Measurements from ENCODE around the gene EIF3B. TPM values are rescaled to one million over a fixed set of nuclear protein-coding genes. Genes with fewer than 3 reads are reported as not detected.
A peak's percentile ranks its signal among the peaks of the same experiment; 100 is the strongest.
"Not testable (repeated sequence)": the region's sequence is repeated elsewhere in the genome, so short reads cannot be mapped to it uniquely, and the experiment has no call there.

EIF3B gene
- total and polyA plus RNA-seq, 3 experiments from 2014 or later, result 129 to 293 (median 284) TPM

DNA sequence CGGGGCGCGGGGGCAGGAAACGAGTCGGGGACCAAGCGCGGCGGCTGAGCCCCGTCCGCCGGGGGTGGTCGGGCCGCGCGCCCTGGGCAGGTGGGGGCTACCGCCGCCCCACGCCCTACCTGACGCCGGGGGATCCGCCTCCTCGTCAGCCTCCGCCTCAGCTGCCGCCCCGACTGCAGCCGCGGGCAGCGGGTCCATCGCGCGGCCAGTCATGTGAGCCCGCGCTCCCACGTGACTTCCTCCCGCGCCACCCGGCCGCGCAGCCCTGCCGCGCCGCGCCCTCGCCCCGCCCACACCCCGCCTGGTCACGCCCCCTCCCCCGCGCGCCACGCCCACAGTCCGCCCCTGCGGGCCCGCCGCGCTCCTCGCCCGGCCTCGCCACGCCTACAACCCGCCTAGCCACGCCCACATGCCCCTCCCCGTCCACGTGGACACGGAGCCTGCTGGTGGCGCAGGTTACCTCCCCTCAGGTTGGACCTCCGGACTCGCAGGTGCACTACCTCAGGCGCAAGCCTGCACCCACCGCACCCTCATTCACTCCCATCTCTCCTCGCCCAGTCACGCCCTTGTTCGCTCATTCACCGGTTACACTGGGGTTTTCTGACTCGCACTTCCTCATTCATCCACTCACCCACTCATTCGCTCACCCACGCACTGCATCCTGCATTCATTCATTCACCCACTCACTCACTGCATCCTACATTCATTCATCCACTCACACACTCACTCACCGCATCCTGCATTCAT, 40.2 kb upstream of the EIF3B start, which contains the start of gene SNX8:
Gene SNX8 (minus strand): TSS at position 233 of the 747 bp plus-strand sequence. CDS start 20 bp downstream, at position 213.
- Histone ChIP-seq H3K36me3 (ENCODE audit: insufficient read depth, low read length) (no peaks in the 10 kb centered on the region), H3K27ac (ENCODE audit: low read depth, low read length) (peak within 1 kb of the TSS; percentile 73), H3K4me1 (ENCODE audit: insufficient read depth, low read length) (peaks cover 4% of the 10 kb centered on the region), H3K4me3 (ENCODE audit: low read length) (peak within 1 kb of the TSS; percentile 67), H3K9me3 (ENCODE audit: low read length) (no peaks in the 10 kb centered on the region), H3K27me3 (ENCODE audit: insufficient read depth, low read length, poor library complexity, severe bottlenecking) (no peaks in the 10 kb centered on the region)
- H3K4me3 Mint-ChIP-seq, result peak within 1 kb of the TSS in 6 of 7 donors; percentile 85 to 93 (median 92)
- no peaks in the 10 kb centered on the region for H3K27me3 Mint-ChIP-seq
- no peaks in the 10 kb centered on the region for H3K9me3 Mint-ChIP-seq
- H3K36me3 Mint-ChIP-seq, result peaks cover 0 to 2% (median 0%) of the 10 kb centered on the region in 3 donors
- peaks cover 9 to 15% (median 14%) of the 10 kb centered on the region in 3 donors for H3K4me1 Mint-ChIP-seq
- ChIA-PET CTCF (no interaction called here), POLR2A (interaction anchor here (0.9 to 1.0 kb wide), 2 partner anchors 39 to 73 kb away, joined by 3 read pairs; partner anchors contain the start of genes MRM2 and NUDT1)
- H3K27ac Mint-ChIP-seq, result peak within 1 kb of the TSS in 7 of 8 donors; percentile 70 to 93 (median 88)
- peak; percentile 91 to 96 (median 95) for DNase-seq

DNA sequence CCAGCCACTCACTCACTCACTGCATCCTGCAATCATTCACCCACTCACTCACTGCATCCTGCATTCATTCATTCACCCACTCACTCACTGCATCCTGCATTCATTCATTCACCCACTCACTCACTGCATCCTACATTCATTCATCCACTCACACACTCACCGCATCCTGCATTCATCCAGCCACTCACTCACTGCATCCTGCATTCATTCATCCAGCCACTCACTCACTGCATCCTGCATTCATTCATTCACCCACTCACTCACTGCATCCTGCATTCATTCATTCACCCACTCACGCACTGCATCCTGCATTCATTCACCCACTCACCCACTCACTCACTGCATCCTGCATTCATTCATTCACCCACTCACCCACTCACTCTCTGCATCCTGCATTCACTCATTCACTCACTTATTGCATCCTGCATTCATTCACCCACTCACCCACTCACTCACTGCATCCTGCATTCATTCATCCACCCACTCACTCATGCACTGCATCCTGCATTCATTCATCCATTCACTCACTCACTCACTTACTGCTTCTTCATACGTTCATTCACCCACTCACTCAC, 39.6 kb upstream of the EIF3B start:
- CTCF ChIA-PET; H3K9me3 ChIP-seq (ENCODE audit: low read length); POLR2A ChIA-PET; H3K4me3 Mint-ChIP-seq; H3K27me3 Mint-ChIP-seq; H3K27me3 ChIP-seq (ENCODE audit: insufficient read depth, low read length, poor library complexity, severe bottlenecking); H3K36me3 Mint-ChIP-seq; H3K36me3 ChIP-seq (ENCODE audit: insufficient read depth, low read length); H3K27ac Mint-ChIP-seq; H3K4me1 ChIP-seq (ENCODE audit: insufficient read depth, low read length); H3K9me3 Mint-ChIP-seq; H3K27ac ChIP-seq (ENCODE audit: low read depth, low read length); DNase-seq: not testable (repeated sequence)
- H3K4me3 ChIP-seq (ENCODE audit: low read length), result peak overlapping the region; percentile 49
- peaks cover 9 to 15% (median 14%) of the 10 kb centered on the region in 3 donors for H3K4me1 Mint-ChIP-seq

GRCh38 chr7:2315787-2316186, 38.8 kb upstream of the EIF3B start:
- ChIA-PET CTCF (no interaction called here), POLR2A (no interaction called here)
- no peaks in the 10 kb centered on the region for H3K27me3 Mint-ChIP-seq

GRCh38 chr7:2316578-2316977, 38.0 kb upstream of the EIF3B start:
- H3K9me3 ChIP-seq (ENCODE audit: low read length), result no peaks in the 10 kb centered on the region

More at GRCh38 chr7:2315787-2316186, 38.8 kb upstream of the EIF3B start:
- no peak overlapping the region for H3K27ac Mint-ChIP-seq
- H3K4me1 Mint-ChIP-seq, result peaks cover 9 to 15% (median 14%) of the 10 kb centered on the region in 3 donors
- no peaks in the 10 kb centered on the region for H3K36me3 ChIP-seq (ENCODE audit: insufficient read depth, low read length)
- H3K27me3 ChIP-seq (ENCODE audit: insufficient read depth, low read length, poor library complexity, severe bottlenecking), result no peaks in the 10 kb centered on the region
- H3K36me3 Mint-ChIP-seq, result peaks cover 0 to 2% (median 0%) of the 10 kb centered on the region in 3 donors
- H3K9me3 ChIP-seq (ENCODE audit: low read length), result no peaks in the 10 kb centered on the region
- no peak overlapping the region for H3K27ac ChIP-seq (ENCODE audit: low read depth, low read length)
- H3K9me3 Mint-ChIP-seq, result no peaks in the 10 kb centered on the region
- H3K4me1 ChIP-seq (ENCODE audit: insufficient read depth, low read length), result peaks cover 4% of the 10 kb centered on the region
- H3K4me3 ChIP-seq (ENCODE audit: low read length), result no peak overlapping the region
- DNase-seq, result no peak
- H3K4me3 Mint-ChIP-seq, result no peak overlapping the region

DNA sequence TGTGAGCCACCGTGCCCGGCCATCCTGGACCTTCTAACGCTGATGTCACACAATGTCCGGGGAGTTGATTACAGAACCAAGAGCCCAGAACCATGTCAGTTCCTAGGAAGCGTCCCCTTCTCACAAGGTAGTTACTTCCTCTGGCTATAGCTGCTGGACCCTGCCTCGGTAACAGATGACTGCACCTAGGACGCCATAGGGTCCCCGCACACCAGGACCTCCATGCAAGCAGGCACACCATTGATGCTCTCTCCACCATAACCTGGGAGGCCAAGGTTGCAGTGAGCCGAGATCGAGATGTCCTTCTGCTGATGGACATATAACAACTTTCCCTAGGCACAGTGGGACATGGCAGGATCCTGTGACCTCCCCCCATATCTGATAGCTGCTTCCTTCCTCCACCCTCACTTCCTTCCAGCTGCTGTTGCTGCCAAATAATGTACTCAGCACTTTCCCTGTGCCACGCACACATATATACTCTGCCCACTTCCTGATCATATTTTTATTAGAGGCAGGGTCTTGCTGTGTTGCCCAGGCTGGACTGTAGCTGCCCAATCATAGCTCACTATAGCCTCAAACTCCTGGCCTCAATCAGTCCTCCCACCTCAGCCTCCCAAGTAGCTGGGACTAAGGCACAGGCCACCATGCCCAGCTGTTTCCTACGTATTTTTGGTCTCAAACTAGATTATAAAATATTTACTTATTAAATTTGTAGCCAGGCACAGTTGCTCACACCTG, 36.9 kb upstream of the EIF3B start:
- Mint-ChIP-seq H3K27ac (no peak overlapping the region), H3K4me3 (peak overlapping the region in 1 of 7 donors; percentile 11), H3K4me1 (peaks cover 4 to 6% (median 5%) of the 10 kb centered on the region in 3 donors), H3K27me3 (peaks cover 0 to 3% of the 10 kb centered on the region in 2 donors), H3K36me3 (peaks cover 0 to 2% (median 0%) of the 10 kb centered on the region in 3 donors), H3K9me3 (no peaks in the 10 kb centered on the region)
- DNase-seq, result no peak
- H3K27ac ChIP-seq (ENCODE audit: low read depth, low read length), result no peak overlapping the region
- CTCF ChIA-PET, result no interaction called here
- H3K27me3 ChIP-seq (ENCODE audit: insufficient read depth, low read length, poor library complexity, severe bottlenecking), result no peaks in the 10 kb centered on the region
- H3K4me1 ChIP-seq (ENCODE audit: insufficient read depth, low read length), result peaks cover 4% of the 10 kb centered on the region
- no peaks in the 10 kb centered on the region for H3K36me3 ChIP-seq (ENCODE audit: insufficient read depth, low read length)
- POLR2A ChIA-PET, result no interaction called here
- H3K4me3 ChIP-seq (ENCODE audit: low read length), result no peak overlapping the region
- H3K9me3 ChIP-seq (ENCODE audit: low read length), result no peaks in the 10 kb centered on the region

More at GRCh38 chr7:2316578-2316977, 38.0 kb upstream of the EIF3B start:
- Mint-ChIP-seq H3K4me1 (peaks cover 9 to 15% (median 14%) of the 10 kb centered on the region in 3 donors), H3K27me3 (peaks cover 0 to 3% of the 10 kb centered on the region in 2 donors), H3K9me3 (no peaks in the 10 kb centered on the region), H3K27ac (no peak overlapping the region), H3K36me3 (peaks cover 0 to 2% (median 0%) of the 10 kb centered on the region in 3 donors), H3K4me3 (no peak overlapping the region)
- Histone ChIP-seq H3K27ac (ENCODE audit: low read depth, low read length) (no peak overlapping the region), H3K4me1 (ENCODE audit: insufficient read depth, low read length) (peaks cover 4% of the 10 kb centered on the region), H3K27me3 (ENCODE audit: insufficient read depth, low read length, poor library complexity, severe bottlenecking) (no peaks in the 10 kb centered on the region), H3K4me3 (ENCODE audit: low read length) (no peak overlapping the region), H3K36me3 (ENCODE audit: insufficient read depth, low read length) (no peaks in the 10 kb centered on the region)
- POLR2A ChIA-PET, result no interaction called here
- CTCF ChIA-PET, result no interaction called here
- DNase-seq, result no peak

DNA sequence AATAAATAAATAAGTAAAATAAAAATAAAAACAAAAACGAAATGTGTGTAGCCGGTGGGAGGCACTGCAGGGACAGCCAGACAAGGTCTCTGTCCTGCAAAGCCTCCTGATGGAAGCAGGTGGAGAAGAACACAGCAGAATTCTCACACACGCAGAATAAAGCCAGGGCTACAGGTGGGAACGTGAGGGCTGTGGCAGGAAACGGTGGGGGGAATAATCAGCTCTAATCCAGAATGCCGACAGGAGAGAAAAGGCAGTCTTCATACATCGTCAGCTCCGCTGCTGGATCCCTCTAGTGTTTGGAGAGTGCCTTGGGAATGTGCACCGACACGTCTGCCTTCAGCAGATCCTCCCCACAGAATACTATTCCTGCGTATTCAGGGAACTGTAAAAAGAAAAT, 33.6 kb upstream of the EIF3B start:
- Mint-ChIP-seq H3K27ac (no peak overlapping the region), H3K9me3 (no peaks in the 10 kb centered on the region), H3K36me3 (no peaks in the 10 kb centered on the region), H3K4me1 (no peaks in the 10 kb centered on the region), H3K4me3 (no peak overlapping the region), H3K27me3 (peaks cover 0 to 8% of the 10 kb centered on the region in 2 donors)
- DNase-seq, result no peak
- Histone ChIP-seq H3K9me3 (ENCODE audit: low read length) (no peaks in the 10 kb centered on the region), H3K36me3 (ENCODE audit: insufficient read depth, low read length) (no peaks in the 10 kb centered on the region), H3K4me1 (ENCODE audit: insufficient read depth, low read length) (no peaks in the 10 kb centered on the region), H3K27ac (ENCODE audit: low read depth, low read length) (no peak overlapping the region), H3K4me3 (ENCODE audit: low read length) (no peak overlapping the region), H3K27me3 (ENCODE audit: insufficient read depth, low read length, poor library complexity, severe bottlenecking) (no peaks in the 10 kb centered on the region)
- CTCF ChIA-PET, result no interaction called here
- POLR2A ChIA-PET, result no interaction called here

DNA sequence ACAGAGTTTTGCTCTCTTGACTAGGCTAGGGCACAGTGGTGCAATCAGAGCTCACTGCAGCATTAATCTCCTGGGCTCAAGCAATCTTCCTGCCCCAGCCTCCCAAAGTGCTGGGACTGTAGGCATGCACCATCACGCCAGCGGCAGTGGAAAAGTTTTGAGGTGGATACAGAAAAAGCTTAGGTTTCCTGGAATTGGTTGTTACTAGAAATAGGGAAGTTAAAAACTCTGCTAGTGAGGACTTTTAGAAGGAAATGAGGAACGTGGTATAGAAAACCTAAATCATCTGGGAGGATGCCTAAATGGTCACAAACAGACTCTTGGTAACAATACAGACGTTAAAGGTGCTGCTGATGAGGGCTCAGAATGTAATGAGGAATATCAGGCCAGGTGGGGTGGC, 29.5 kb upstream of the EIF3B start:
- ChIA-PET POLR2A (no interaction called here), CTCF (no interaction called here)
- no peaks in the 10 kb centered on the region for H3K27me3 ChIP-seq (ENCODE audit: insufficient read depth, low read length, poor library complexity, severe bottlenecking)
- no peaks in the 10 kb centered on the region for H3K9me3 Mint-ChIP-seq
- H3K4me3 ChIP-seq (ENCODE audit: low read length), result no peak overlapping the region
- no peaks in the 10 kb centered on the region for H3K36me3 ChIP-seq (ENCODE audit: insufficient read depth, low read length)
- H3K27ac ChIP-seq (ENCODE audit: low read depth, low read length), result peak overlapping the region; percentile 43
- no peaks in the 10 kb centered on the region for H3K36me3 Mint-ChIP-seq
- no peak overlapping the region for H3K27ac Mint-ChIP-seq
- peaks cover 0 to 8% of the 10 kb centered on the region in 2 donors for H3K27me3 Mint-ChIP-seq
- no peak for DNase-seq
- no peaks in the 10 kb centered on the region for H3K4me1 Mint-ChIP-seq
- no peaks in the 10 kb centered on the region for H3K4me1 ChIP-seq (ENCODE audit: insufficient read depth, low read length)
- no peaks in the 10 kb centered on the region for H3K9me3 ChIP-seq (ENCODE audit: low read length)
- H3K4me3 Mint-ChIP-seq, result no peak overlapping the region

GRCh38 chr7:2326951-2327350, 27.7 kb upstream of the EIF3B start:
- no peak overlapping the region for H3K27ac Mint-ChIP-seq
- no peaks in the 10 kb centered on the region for H3K27me3 ChIP-seq (ENCODE audit: insufficient read depth, low read length, poor library complexity, severe bottlenecking)
- CTCF ChIA-PET, result no interaction called here

More at GRCh38 chr7:2326951-2327350, 27.7 kb upstream of the EIF3B start:
- H3K36me3 ChIP-seq (ENCODE audit: insufficient read depth, low read length), result no peaks in the 10 kb centered on the region
- Mint-ChIP-seq H3K4me1 (no peaks in the 10 kb centered on the region), H3K4me3 (no peak overlapping the region), H3K9me3 (no peaks in the 10 kb centered on the region), H3K27me3 (peaks cover 0 to 6% of the 10 kb centered on the region in 2 donors), H3K36me3 (no peaks in the 10 kb centered on the region)
- H3K9me3 ChIP-seq (ENCODE audit: low read length), result no peaks in the 10 kb centered on the region
- POLR2A ChIA-PET, result no interaction called here
- H3K27ac ChIP-seq (ENCODE audit: low read depth, low read length), result no peak overlapping the region
- no peak for DNase-seq
- no peak overlapping the region for H3K4me3 ChIP-seq (ENCODE audit: low read length)
- H3K4me1 ChIP-seq (ENCODE audit: insufficient read depth, low read length), result no peaks in the 10 kb centered on the region
